Measurements from ENCODE around the gene CAPN1.
A peak's percentile ranks its signal among the peaks of the same experiment; 100 is the strongest.
"Not testable (repeated sequence)": the region's sequence is repeated elsewhere in the genome, so short reads cannot be mapped to it uniquely, and the experiment has no call there.

The CAPN1 gene

GRCh38 chr11:65174571-65175010 is 7.1 kb upstream of the CAPN1 start:
- H3K9me3 Mint-ChIP-seq, H3K4me1 Mint-ChIP-seq, H3K27ac Mint-ChIP-seq, ATAC-seq, H3K36me3 Mint-ChIP-seq, H3K27me3 Mint-ChIP-seq, H3K4me3 Mint-ChIP-seq: not testable (repeated sequence)

- no peaks in the 10 kb centered on the region for H3K9me3 Mint-ChIP-seq
- peaks cover 28% of the 10 kb centered on the region for H3K4me1 Mint-ChIP-seq
- no peaks in the 10 kb centered on the region for H3K27me3 Mint-ChIP-seq
- peak overlapping the region; percentile 95 for H3K27ac Mint-ChIP-seq
- peak overlapping the region; percentile 88 for H3K4me3 Mint-ChIP-seq
- H3K36me3 Mint-ChIP-seq = peaks cover 5% of the 10 kb centered on the region
- ATAC-seq = peak; percentile 89
Measured at GRCh38 chr11:65180877-65181568, 705 bp upstream of the CAPN1 start.

GRCh38 chr11:65182258-65183170 is 786 bp downstream of the CAPN1 start:
- H3K4me1 Mint-ChIP-seq = peaks cover 28% of the 10 kb centered on the region
- ATAC-seq = peak; percentile 1
- peak overlapping the region; percentile 95 for H3K27ac Mint-ChIP-seq

GRCh38 chr11:65183201-65183891 is 1.6 kb downstream of the CAPN1 start:
- Mint-ChIP-seq H3K4me3 (peak overlapping the region; percentile 35), H3K4me1 (peaks cover 28% of the 10 kb centered on the region), H3K9me3 (no peaks in the 10 kb centered on the region), H3K36me3 (peaks cover 20% of the 10 kb centered on the region), H3K27ac (no peak overlapping the region), H3K27me3 (no peaks in the 10 kb centered on the region)
- no peak for ATAC-seq

More at GRCh38 chr11:65182258-65183170, 786 bp downstream of the CAPN1 start:
- H3K4me3 Mint-ChIP-seq = peak overlapping the region; percentile 100
- H3K27me3 Mint-ChIP-seq = no peaks in the 10 kb centered on the region
- H3K36me3 Mint-ChIP-seq = peaks cover 20% of the 10 kb centered on the region
- H3K9me3 Mint-ChIP-seq = no peaks in the 10 kb centered on the region

GRCh38 chr11:65184146-65184545 is 2.4 kb downstream of the CAPN1 start:
- Mint-ChIP-seq H3K36me3 (peaks cover 25% of the 10 kb centered on the region), H3K9me3 (no peaks in the 10 kb centered on the region), H3K27ac (no peak overlapping the region), H3K4me3 (no peak overlapping the region), H3K4me1 (peaks cover 28% of the 10 kb centered on the region), H3K27me3 (no peaks in the 10 kb centered on the region)
- ATAC-seq = no peak

- H3K4me3 Mint-ChIP-seq = no peak overlapping the region
- peaks cover 36% of the 10 kb centered on the region for H3K36me3 Mint-ChIP-seq
- H3K9me3 Mint-ChIP-seq = no peaks in the 10 kb centered on the region
- H3K4me1 Mint-ChIP-seq = peaks cover 36% of the 10 kb centered on the region
- ATAC-seq = no peak
- no peak overlapping the region for H3K27ac Mint-ChIP-seq
- no peaks in the 10 kb centered on the region for H3K27me3 Mint-ChIP-seq
Measured at GRCh38 chr11:65185171-65185570, 3.4 kb downstream of the CAPN1 start.

- H3K9me3 Mint-ChIP-seq = no peaks in the 10 kb centered on the region
- ATAC-seq = no peak
- peaks cover 35% of the 10 kb centered on the region for H3K4me1 Mint-ChIP-seq
- no peaks in the 10 kb centered on the region for H3K27me3 Mint-ChIP-seq
- H3K4me3 Mint-ChIP-seq = no peak overlapping the region
- no peak overlapping the region for H3K27ac Mint-ChIP-seq
- peaks cover 41% of the 10 kb centered on the region for H3K36me3 Mint-ChIP-seq
Measured at GRCh38 chr11:65185869-65186341, 4.2 kb downstream of the CAPN1 start.

GRCh38 chr11:65186701-65187100 is 5.0 kb downstream of the CAPN1 start:
- no peaks in the 10 kb centered on the region for H3K27me3 Mint-ChIP-seq
- no peak overlapping the region for H3K4me3 Mint-ChIP-seq
- H3K27ac Mint-ChIP-seq = no peak overlapping the region
- H3K36me3 Mint-ChIP-seq = peaks cover 42% of the 10 kb centered on the region
- ATAC-seq = no peak
- H3K9me3 Mint-ChIP-seq = no peaks in the 10 kb centered on the region
- peaks cover 30% of the 10 kb centered on the region for H3K4me1 Mint-ChIP-seq

- no peak for ATAC-seq
- Mint-ChIP-seq H3K27ac (no peak overlapping the region), H3K4me1 (peaks cover 26% of the 10 kb centered on the region), H3K27me3 (no peaks in the 10 kb centered on the region), H3K36me3 (peaks cover 40% of the 10 kb centered on the region), H3K4me3 (no peak overlapping the region), H3K9me3 (no peaks in the 10 kb centered on the region)
Measured at GRCh38 chr11:65187146-65187675, 5.5 kb downstream of the CAPN1 start.

- Mint-ChIP-seq H3K27me3 (no peaks in the 10 kb centered on the region), H3K36me3 (peaks cover 40% of the 10 kb centered on the region), H3K27ac (no peak overlapping the region), H3K4me3 (no peak overlapping the region), H3K9me3 (no peaks in the 10 kb centered on the region), H3K4me1 (peaks cover 20% of the 10 kb centered on the region)
- ATAC-seq = no peak
Measured at GRCh38 chr11:65187971-65188461, 6.3 kb downstream of the CAPN1 start.

GRCh38 chr11:65188486-65188885 is 6.8 kb downstream of the CAPN1 start:
- Mint-ChIP-seq H3K4me1 (peaks cover 15% of the 10 kb centered on the region), H3K27ac (no peak overlapping the region), H3K4me3 (no peak overlapping the region), H3K27me3 (no peaks in the 10 kb centered on the region), H3K36me3 (peaks cover 40% of the 10 kb centered on the region), H3K9me3 (no peaks in the 10 kb centered on the region)
- peak; percentile 15 for ATAC-seq

GRCh38 chr11:65189191-65189590 is 7.5 kb downstream of the CAPN1 start:
- Mint-ChIP-seq H3K27me3 (no peaks in the 10 kb centered on the region), H3K9me3 (no peaks in the 10 kb centered on the region), H3K4me1 (peaks cover 13% of the 10 kb centered on the region), H3K27ac (no peak overlapping the region), H3K36me3 (peaks cover 40% of the 10 kb centered on the region), H3K4me3 (no peak overlapping the region)
- ATAC-seq = no peak

- no peak overlapping the region for H3K4me3 Mint-ChIP-seq
- no peaks in the 10 kb centered on the region for H3K27me3 Mint-ChIP-seq
- H3K36me3 Mint-ChIP-seq = peaks cover 51% of the 10 kb centered on the region
- H3K9me3 Mint-ChIP-seq = no peaks in the 10 kb centered on the region
- peaks cover 24% of the 10 kb centered on the region for H3K4me1 Mint-ChIP-seq
- H3K27ac Mint-ChIP-seq = no peak overlapping the region
- no peak for ATAC-seq
Measured at GRCh38 chr11:65194564-65194963, 12.8 kb downstream of the CAPN1 start.

- peaks cover 55% of the 10 kb centered on the region for H3K36me3 Mint-ChIP-seq
- H3K4me3 Mint-ChIP-seq = no peak overlapping the region
- H3K4me1 Mint-ChIP-seq = peaks cover 17% of the 10 kb centered on the region
- H3K9me3 Mint-ChIP-seq = no peaks in the 10 kb centered on the region
- H3K27ac Mint-ChIP-seq = no peak overlapping the region
- no peak for ATAC-seq
- H3K27me3 Mint-ChIP-seq = no peaks in the 10 kb centered on the region
Measured at GRCh38 chr11:65204143-65204542, 22.4 kb downstream of the CAPN1 start.

Measured in stimulated activated memory B cell treated with anti-CD40 and anti-IgM and Interleukin-4, amounts not matched to agents 10 μg/mL and 1 μg/mL and 100 μg/mL, for 72 hours (primary cell).